Measurements from ENCODE around the gene WDR93.

DNA sequence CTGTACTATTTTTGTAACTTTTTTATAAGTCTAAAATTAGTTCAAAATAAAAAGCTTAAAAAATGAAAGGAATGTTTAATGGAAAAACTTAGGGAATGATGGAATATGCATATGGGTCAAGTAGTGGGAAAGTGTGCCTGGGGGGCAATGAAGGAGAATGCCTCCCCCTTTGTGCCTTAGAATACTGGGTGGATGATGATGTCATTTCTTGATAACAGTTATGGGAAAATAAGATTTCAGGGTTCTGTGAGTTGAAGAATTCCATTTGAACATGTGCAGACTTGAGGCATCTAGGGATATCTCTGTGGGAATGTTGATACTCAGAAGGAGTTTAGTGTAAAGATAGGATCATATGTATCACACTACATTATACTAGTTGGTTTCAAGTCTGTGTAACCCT is 13.8 kb downstream of the WDR93 start:
- TF ChIP-seq, protein P1, sequence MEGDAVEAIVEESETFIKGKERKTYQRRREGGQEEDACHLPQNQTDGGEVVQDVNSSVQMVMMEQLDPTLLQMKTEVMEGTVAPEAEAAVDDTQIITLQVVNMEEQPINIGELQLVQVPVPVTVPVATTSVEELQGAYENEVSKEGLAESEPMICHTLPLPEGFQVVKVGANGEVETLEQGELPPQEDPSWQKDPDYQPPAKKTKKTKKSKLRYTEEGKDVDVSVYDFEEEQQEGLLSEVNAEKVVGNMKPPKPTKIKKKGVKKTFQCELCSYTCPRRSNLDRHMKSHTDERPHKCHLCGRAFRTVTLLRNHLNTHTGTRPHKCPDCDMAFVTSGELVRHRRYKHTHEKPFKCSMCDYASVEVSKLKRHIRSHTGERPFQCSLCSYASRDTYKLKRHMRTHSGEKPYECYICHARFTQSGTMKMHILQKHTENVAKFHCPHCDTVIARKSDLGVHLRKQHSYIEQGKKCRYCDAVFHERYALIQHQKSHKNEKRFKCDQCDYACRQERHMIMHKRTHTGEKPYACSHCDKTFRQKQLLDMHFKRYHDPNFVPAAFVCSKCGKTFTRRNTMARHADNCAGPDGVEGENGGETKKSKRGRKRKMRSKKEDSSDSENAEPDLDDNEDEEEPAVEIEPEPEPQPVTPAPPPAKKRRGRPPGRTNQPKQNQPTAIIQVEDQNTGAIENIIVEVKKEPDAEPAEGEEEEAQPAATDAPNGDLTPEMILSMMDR (IDR thresholded peaks at IDR 0.05), result no peak
- no peak for TF ChIP-seq POLR2A (IDR thresholded peaks at IDR 0.05)
- no peak for TF ChIP-seq POLR2AphosphoS5 (IDR thresholded peaks at IDR 0.05)
